Middle frontal gyrus (tissue), 1 donor: Measurements from ENCODE around the gene CFAP54.

Experiments
- DNase-seq: peaks from one replicate; pipeline ENCODE4 v3.0.0-alpha.2; 2015; ENCODE audit warnings: low spot score; ENCODE audit errors: extremely low spot score

Gene CFAP54

DNA sequence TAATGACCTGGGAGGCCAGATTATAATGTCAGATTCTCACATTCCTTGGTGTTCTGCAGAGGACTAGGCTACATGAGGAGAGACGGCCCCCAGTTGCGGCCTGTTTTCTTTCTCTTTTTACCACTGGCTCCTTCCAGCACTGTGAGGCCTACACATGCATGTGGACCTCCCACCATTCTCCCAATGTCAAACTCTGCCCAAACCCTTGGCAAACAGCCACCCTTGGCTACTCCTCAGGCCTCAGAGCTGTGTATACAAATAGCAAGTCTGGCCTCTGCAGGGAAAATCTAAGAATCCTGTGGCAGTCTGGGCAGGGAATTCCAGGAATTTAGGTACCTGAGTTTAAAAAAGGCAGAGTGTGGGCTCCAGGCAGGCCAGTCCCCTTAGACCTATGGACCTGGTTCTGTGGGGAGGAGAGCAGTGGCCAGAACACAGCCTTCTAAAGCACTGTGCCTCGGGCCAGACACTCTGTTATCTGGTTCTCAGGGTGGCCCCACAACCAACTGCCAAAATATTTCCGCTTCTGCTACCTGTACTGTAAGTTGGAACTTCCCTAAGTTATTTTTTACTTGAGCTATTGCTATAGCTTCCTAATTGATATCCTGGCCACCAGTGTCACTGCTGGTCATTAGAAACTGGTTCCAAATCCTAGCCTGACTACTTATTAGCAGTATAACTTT lies 397.8 kb downstream of the CFAP54 start:
- no peak for DNase-seq

DNA sequence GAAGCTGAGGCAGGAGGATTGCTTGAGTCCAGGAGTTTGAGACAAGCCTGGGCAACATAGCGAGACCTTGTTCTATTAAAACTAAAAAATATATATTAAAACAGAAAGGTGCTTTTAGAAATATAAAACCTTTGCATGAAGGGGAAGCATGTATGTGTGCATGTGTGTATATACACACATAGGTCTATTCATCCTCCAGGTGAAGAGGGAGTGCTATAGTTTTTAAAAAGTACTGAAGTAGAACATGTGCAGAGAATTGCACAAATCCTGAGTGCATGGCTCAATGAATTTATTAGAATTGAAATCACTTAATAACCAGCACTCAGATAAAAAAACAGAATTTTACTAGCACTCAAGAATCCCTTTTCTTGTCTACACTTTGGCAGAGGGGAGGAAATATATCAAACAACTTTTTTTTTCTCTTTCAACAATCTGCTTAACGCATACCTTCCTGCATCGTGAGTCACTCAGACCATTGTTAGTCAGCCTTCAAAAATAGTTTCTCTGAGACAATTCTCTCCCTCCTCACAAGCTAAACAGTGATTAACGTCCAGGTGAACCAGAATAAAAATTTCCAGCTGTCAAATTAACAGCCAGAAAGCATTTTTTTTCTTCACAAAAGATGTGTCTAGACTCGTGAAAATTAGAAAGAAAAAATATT lies 400.0 kb downstream of the CFAP54 start:
- DNase-seq: no peak

DNA sequence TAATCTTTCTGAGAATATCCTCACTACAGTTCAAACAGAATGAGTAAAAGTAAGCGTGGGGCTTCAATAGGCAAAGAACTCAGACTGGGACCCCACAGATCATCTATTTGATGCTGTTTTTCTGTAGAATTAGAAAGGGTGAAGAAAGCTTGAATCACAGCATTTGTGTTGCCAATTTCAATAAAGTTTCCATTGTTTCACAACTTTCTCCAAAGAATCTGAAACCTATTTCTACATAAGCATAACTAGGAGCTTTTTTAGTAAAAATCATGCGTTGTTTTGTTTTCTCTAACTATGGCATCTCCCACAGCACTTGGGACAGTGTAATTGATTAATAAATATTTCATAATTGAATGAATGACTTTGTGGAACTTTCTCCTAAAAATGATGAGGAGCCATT lies 401.0 kb downstream of the CFAP54 start:
- no peak for DNase-seq

DNA sequence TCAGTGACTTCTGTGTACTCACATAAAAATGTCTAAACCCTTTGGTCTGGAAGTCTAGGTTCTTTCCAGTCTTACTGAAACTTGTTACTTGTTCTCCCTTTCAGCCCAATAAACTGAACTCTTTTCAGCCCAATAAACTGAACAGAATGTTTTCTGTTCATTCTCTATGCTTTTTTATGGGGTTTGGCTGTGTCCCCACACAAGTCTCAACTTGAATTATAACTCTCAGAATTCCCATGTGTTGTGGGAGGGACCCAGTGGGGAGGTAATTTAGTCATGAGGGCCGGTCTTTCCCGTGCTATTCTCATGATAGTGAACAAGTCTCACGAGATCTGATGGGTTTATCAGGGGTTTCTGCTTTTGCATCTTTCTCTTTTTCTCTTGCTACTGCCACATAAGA lies 402.7 kb downstream of the CFAP54 start:
- DNase-seq: no peak

DNA sequence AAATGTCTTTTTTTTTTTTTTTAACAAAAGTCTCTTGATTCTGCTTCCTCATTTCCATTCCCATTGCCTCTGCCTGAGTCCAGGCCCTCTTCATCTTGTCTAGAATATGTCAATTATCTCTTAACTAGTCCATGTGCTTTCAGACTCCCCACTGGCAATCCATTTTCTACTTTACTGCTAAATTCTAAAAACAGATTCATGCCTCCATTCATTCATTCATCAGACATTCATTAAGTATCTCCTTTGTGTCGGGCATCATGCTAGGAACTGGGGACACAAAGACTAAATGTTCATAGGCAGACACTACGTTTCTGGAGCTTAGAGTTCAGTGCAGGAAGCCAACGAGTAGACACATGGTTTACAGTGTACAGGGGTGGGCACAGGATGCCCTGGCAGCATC lies 408.0 kb downstream of the CFAP54 start:
- DNase-seq: no peak

DNA sequence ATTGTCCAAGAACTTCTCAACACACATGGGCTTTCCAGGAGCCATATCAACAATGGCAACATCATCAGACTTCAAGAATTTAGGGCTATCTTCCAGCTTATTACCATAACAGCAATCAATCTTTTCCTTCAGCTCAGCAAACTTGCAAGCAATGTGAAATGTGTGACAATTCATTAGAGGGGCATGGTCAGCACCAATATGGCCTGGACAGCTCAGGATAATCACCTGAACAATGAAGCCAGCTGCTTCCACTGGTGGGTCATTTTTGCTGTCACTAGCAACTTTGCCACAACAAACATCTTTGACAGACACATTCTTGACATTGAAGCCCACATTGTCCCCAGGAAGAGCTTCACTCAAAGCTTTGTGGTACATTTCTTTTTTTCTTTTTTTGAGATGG lies 411.8 kb downstream of the CFAP54 start:
- DNase-seq: no peak

DNA sequence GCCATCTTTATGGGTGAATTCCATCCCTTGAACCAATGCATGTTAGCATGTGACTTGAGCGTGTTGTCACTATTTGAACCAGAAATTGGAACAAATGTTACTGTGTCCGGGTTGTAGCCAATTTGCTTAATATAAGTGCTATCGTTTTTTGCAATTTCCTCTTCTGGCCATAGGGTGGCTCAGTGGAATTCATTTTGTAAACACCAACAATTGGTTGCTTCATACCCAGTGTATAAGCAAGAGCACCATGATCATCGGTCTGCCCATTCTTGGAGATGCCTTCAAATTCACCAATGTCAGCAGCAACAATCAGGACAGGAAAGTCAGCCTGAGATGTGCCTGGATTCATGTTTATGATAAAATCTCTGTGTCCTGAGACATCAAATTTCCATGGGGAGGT lies 412.7 kb downstream of the CFAP54 start:
- DNase-seq: no peak

DNA sequence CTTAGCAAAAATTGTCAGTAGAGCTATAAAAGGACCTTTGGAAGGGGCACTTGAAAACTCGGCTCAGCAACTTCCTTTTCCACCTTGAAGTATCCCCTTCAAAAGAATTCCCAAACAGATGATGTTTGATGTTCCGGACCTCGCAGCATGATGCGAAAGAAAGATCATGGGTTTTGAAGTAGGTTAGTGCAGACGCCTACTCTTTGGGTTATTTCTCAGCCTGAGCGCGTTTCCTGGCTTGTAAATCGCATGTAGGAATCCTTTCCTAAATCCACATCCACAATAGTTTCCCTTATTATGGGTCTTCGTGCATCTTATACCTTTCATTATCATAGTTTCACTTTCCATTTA lies 417.1 kb downstream of the CFAP54 start:
- no peak for DNase-seq

DNA sequence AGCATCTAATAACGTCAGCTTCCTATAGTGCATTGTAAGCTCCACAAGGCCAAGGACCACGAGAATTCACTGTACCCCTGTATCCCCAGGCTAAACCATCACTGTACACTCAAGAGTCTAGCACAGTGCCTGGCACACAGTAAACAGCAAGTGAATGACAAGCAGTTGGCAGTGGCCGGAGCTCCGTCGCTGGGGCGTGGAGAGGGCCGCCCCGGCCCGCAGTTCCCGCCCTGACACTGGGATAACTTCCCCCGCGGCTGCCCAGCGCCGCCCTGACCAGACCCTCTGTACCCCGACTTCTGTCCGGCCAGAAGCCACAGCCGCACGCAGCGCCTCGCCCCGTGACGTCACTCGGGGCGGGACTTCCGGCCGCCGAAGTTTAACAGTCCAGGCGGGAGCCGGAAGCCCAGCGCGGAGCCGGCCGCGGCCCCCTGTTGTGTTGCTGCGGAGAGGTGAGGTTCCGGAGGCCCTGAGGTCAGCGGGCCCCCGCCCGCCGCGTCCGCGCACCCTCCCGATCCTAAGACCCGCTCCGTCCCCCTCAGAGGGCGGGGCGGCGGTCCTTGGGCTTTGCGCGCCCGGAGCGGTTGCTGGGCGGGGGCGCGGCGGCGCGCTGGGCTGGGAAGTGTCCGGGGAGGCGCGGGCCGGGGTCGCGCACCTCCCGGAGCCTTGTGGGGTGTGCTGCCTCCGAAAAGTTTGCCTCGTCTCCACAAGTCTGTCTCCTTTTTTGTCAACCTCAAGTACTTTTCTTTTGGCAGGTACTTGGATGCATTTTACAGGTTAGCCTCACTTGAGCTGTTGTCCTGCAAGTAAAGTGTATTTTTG lies 417.7 kb downstream of the CFAP54 start, which contains the start of gene NEDD1:
Gene NEDD1, plus strand, starts transcription at position 409 of the 822 bp plus-strand sequence. CDS start 2,503 bp downstream, outside the sequence.
- DNase-seq: peak; percentile 64

DNA sequence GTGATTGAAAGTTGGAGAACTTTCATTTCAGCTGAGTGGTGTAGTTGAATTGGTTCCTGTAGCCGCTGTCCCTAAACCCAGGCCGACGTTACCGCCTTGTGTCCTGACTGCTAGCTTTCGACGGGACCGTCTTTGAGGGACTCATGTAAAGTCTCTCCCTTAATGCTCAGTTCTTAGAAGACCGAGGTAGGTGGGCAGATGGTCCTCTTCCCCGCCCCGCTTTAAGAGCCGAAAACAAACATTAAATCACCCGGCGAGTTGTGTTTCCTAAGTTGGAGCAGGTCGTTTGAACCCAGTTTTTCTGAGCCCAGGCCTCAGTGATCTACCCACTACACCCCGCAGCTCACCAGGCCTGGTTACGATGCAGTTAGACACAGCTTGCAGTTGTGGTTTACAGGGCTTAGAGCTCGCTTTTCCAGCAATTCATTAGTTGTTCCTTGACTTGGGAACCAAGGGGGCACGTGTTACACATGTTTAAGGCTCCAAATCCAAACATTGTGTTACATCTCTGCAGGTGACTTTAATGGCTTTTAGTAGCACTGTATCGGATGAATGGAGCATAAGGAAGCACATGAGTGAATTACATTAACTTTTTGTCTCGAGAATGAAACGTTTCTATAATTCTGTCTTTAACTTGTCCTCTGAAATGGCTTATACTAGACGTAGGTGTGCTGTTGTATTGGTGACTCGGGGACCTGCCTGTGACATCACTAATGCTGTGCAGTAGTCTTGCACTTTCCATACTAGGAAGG lies 418.5 kb downstream of the CFAP54 start:
- DNase-seq: no peak

DNA sequence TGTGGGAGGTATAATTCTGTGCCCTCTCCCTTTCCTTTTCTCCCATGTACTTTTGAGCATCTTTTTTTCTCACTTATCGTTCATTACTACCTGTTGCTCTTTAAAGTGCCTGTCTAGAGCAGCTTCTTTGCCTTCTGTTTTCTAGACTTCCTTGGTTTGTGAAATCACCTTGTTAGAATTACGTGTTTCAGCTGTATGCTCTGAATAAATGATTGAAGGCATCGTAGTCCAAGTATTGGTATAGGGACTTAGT lies 419.0 kb downstream of the CFAP54 start:
- no peak for DNase-seq

DNA sequence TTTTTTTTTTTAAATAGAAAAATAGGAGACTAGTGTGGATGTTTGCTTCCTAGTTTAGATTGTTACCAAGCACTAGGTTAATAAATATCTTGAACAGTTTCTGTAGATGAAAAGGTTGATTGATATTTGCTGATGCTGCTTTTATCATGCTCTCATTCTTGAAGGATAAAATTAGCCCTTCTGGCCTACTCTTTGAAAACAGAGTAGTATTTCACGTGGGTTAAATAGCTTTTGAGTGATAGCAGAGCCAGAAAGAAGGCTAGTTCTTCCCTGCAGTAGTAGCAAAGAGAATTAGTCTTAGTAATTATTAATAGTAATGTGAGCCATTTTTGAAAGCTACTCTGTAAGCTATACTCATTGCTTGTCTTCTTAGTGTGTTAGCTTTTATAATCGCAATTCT lies 422.9 kb downstream of the CFAP54 start:
- no peak for DNase-seq

DNA sequence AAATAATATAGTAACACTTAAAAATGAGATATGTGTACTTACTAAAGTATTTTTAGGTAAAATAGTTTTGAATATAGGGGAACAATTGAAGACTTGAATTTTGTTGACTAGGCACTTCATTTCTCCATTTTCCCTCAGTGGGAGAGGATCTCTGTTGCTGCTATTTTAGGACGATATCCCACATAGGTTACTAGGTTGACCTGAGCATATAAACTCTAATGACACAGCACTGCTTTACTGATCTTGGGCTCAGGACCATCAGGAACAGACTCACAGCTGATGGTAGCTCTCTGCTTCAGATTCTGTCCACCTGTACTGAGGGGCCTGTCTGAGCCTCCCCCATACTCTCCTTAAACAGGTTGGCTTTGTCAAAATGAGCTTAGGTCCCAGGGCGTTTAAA lies 423.6 kb downstream of the CFAP54 start:
- no peak for DNase-seq

DNA sequence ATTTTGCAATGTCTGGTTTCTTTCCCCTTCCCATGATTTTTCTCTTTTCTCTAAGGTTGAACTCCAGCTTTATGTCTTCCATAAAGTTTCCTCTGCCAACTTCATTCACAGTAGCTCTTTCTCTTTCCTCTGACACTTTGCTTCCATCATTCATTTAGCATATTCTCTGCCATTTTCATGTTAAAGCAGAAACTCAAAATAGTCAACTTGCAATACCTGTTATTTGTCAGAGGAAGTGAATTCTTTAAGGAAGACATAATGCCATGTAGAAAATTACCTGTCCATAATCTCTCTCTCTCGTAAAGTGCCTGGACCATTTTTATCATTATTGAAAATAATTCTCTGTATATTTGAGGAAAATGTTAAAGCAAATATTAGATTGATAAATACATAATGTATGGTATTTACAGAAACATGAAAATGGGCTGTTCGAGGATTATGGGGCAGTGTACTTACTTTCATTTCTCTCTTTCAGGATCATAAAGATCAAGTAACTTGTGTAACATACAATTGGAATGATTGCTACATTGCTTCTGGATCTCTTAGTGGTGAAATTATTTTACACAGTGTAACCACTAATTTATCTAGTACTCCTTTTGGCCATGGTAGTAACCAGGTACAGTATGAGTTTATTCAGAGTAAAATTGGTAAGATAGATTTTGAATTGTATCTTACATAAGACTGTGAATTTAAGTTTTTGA lies 430.3 kb downstream of the CFAP54 start:
- no peak for DNase-seq
